Caco-2 (cell line): ENCODE data around the gene ADGRF3. TPM values are rescaled to one million over a fixed set of nuclear protein-coding genes. Genes with fewer than 3 reads are reported as not detected.
"Not testable (repeated sequence)": the region's sequence is repeated elsewhere in the genome, so short reads cannot be mapped to it uniquely, and the experiment has no call there.

ENCODE experiments used
- BruUV-seq: library from RNA; stranded (reverse); fragments of 400-500 nt; replicated peaks from 2 replicates; lab custom pipeline; 2021; lab: Mats Ljungman, UMichigan
- CTCF ChIA-PET: fragments of 300-600 bp; sonication (Branson Sonifier 250); formaldehyde crosslinking; loops from one replicate; lab custom pipeline; 2022; ENCODE audit warnings: antibody characterized with exemption; lab: Charles Lee
- POLR2A ChIA-PET: fragments of 300-600 bp; sonication (Branson Sonifier 250); formaldehyde crosslinking; loops from one replicate; lab custom pipeline; 2022; ENCODE audit warnings: antibody characterized with exemption; lab: Charles Lee
- DNase-seq, 2 experiments: peaks; one replicate each; pipeline versions ENCODE4 v3.0.0 to v3.0.0-alpha.2; 2020 to 2022
- H3K27me3 ChIP-seq: replicated peaks from 2 replicates; pipeline ENCODE4 v1.6.0; 2011; ENCODE audit warnings: low read length; ENCODE audit not compliant: control insufficient read depth, insufficient read depth
- H3K36me3 ChIP-seq: 2 replicates; pipeline ENCODE4 v1.5.1; 2011; ENCODE audit warnings: low read length; ENCODE audit not compliant: control insufficient read depth, insufficient read depth
- H3K4me1 ChIP-seq: fragments of 250-450 bp; sonication (Bioruptor Pico); 2 replicates; pipeline ENCODE4 v1.5.1; 2020; ENCODE audit warnings: mild to moderate bottlenecking
- H3K4me3 ChIP-seq: 2 replicates; pipeline ENCODE4 v1.5.1; 2011; ENCODE audit warnings: low read depth, mild to moderate bottlenecking, control low read depth, low read length
- H3K9me3 ChIP-seq: fragments of 250-450 bp; sonication (Bioruptor Pico); 2 replicates; pipeline ENCODE4 v1.5.1; 2020; ENCODE audit warnings: mild to moderate bottlenecking, moderate library complexity
- H3K27ac Mint-ChIP-seq: one replicate; pipeline ENCODE4 v1.8.0; 2022; ENCODE audit warnings: mixed read lengths; ENCODE audit not compliant: unreplicated experiment
- H3K27me3 Mint-ChIP-seq: one replicate; pipeline ENCODE4 v1.8.0; 2022; ENCODE audit warnings: mixed read lengths; ENCODE audit not compliant: insufficient read depth, unreplicated experiment
- H3K36me3 Mint-ChIP-seq: one replicate; pipeline ENCODE4 v1.8.0; 2022; ENCODE audit warnings: mild to moderate bottlenecking, mixed read lengths; ENCODE audit not compliant: insufficient read depth, unreplicated experiment
- H3K4me1 Mint-ChIP-seq: one replicate; pipeline ENCODE4 v1.8.0; 2022; ENCODE audit warnings: low read depth, mixed read lengths; ENCODE audit not compliant: unreplicated experiment
- H3K4me3 Mint-ChIP-seq: one replicate; pipeline ENCODE4 v1.8.0; 2022; ENCODE audit warnings: mild to moderate bottlenecking, moderate library complexity, mixed read lengths; ENCODE audit not compliant: unreplicated experiment
- H3K9me3 Mint-ChIP-seq: one replicate; pipeline ENCODE4 v1.8.0; 2022; ENCODE audit warnings: mixed read lengths; ENCODE audit not compliant: unreplicated experiment
- intact Hi-C: fragments of 100-400 bp; cut with micrococcal nuclease; formaldehyde crosslinking; loops from one replicate; pipeline ENCODE4 v1.10.0; 2022; ENCODE audit not compliant: unreplicated experiment
- total RNA-seq: library from RNA; stranded (reverse); gene quantifications from 2 replicates; pipeline ENCODE4 v1.2.3, GENCODE V29; 2022
- TF ChIP-seq, protein P1 (sequence below), 2 experiments: fragments of 200-600 bp in 1 of 2; IDR thresholded peaks; 1 replicate in 1 of 2; 2 replicates in 1 of 2; pipeline versions ENCODE4 v1.5.1 to v1.8.0; 2011 to 2022; ENCODE audit warnings: antibody characterized with exemption in 1 of 2, control low read depth in 1 of 2, inconsistent platforms in 1 of 2, low read depth in 1 of 2, low read length in 1 of 2, mild to moderate bottlenecking in 1 of 2, moderate library complexity in 1 of 2; ENCODE audit not compliant: insufficient read depth in 1 of 2, severe bottlenecking in 1 of 2, unreplicated experiment in 1 of 2

Gene ADGRF3
- total RNA-seq, 1 experiment from 2014 or later, result 0.18 TPM

- TF ChIP-seq, protein P1, sequence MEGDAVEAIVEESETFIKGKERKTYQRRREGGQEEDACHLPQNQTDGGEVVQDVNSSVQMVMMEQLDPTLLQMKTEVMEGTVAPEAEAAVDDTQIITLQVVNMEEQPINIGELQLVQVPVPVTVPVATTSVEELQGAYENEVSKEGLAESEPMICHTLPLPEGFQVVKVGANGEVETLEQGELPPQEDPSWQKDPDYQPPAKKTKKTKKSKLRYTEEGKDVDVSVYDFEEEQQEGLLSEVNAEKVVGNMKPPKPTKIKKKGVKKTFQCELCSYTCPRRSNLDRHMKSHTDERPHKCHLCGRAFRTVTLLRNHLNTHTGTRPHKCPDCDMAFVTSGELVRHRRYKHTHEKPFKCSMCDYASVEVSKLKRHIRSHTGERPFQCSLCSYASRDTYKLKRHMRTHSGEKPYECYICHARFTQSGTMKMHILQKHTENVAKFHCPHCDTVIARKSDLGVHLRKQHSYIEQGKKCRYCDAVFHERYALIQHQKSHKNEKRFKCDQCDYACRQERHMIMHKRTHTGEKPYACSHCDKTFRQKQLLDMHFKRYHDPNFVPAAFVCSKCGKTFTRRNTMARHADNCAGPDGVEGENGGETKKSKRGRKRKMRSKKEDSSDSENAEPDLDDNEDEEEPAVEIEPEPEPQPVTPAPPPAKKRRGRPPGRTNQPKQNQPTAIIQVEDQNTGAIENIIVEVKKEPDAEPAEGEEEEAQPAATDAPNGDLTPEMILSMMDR (IDR thresholded peaks at IDR 0.05; ENCODE audit: insufficient read depth in 1 of 2, low read depth in 1 of 2, low read length in 1 of 2, severe bottlenecking in 1 of 2, unreplicated experiment in 1 of 2), result no peak
- ChIA-PET CTCF (no interaction called here), POLR2A (no interaction called here)
- BruUV-seq, result no TSS peak
- DNase-seq, result no peak
- peaks cover 3% of the 10 kb centered on the region for H3K4me1 Mint-ChIP-seq
- no peaks in the 10 kb centered on the region for H3K36me3 ChIP-seq
- H3K4me1 ChIP-seq, result no peaks in the 10 kb centered on the region
- H3K9me3 ChIP-seq, result no peaks in the 10 kb centered on the region
- H3K4me3 Mint-ChIP-seq, result no peak overlapping the region
- no peaks in the 10 kb centered on the region for H3K27me3 Mint-ChIP-seq
- no peak overlapping the region for H3K4me3 ChIP-seq
- H3K36me3 Mint-ChIP-seq, result no peaks in the 10 kb centered on the region
- intact Hi-C loops, result no loop called here
- no peaks in the 10 kb centered on the region for H3K27me3 ChIP-seq
- no peak overlapping the region for H3K27ac Mint-ChIP-seq
- no peaks in the 10 kb centered on the region for H3K9me3 Mint-ChIP-seq
These were observed 21.7 kb downstream of the ADGRF3 start for GRCh38 chr2:26324903-26325302.

GRCh38 chr2:26324479-26324878 lies 22.1 kb downstream of the ADGRF3 start:
- H3K4me1 Mint-ChIP-seq, H3K36me3 ChIP-seq, intact Hi-C loops, H3K9me3 ChIP-seq, POLR2A ChIA-PET, H3K36me3 Mint-ChIP-seq, H3K27me3 Mint-ChIP-seq, H3K4me1 ChIP-seq, BruUV-seq, CTCF ChIA-PET, H3K4me3 Mint-ChIP-seq, H3K27ac Mint-ChIP-seq, H3K27me3 ChIP-seq, H3K4me3 ChIP-seq, DNase-seq, H3K9me3 Mint-ChIP-seq: not testable (repeated sequence)

- Histone ChIP-seq H3K9me3 (no peaks in the 10 kb centered on the region), H3K4me1 (no peaks in the 10 kb centered on the region), H3K27me3 (no peaks in the 10 kb centered on the region), H3K4me3 (no peak overlapping the region), H3K36me3 (no peaks in the 10 kb centered on the region)
- BruUV-seq, result no TSS peak
- TF ChIP-seq, protein P1 (IDR thresholded peaks at IDR 0.05; ENCODE audit: insufficient read depth in 1 of 2, low read depth in 1 of 2, low read length in 1 of 2, severe bottlenecking in 1 of 2, unreplicated experiment in 1 of 2), result no peak
- ChIA-PET CTCF (interaction anchor here (1.3 kb wide), 1 partner anchor 12 kb away, joined by 6 read pairs; no protein-coding TSS in a partner anchor), POLR2A (interaction anchor here (0.6 kb wide), 1 partner anchor 50 kb away, joined by 5 read pairs; no protein-coding TSS in a partner anchor)
- intact Hi-C loops, result no loop called here
- no peaks in the 10 kb centered on the region for H3K9me3 Mint-ChIP-seq
- no peak for DNase-seq
- H3K36me3 Mint-ChIP-seq, result peaks cover 5% of the 10 kb centered on the region
- peaks cover 3% of the 10 kb centered on the region for H3K27me3 Mint-ChIP-seq
- H3K27ac Mint-ChIP-seq, result no peak overlapping the region
- H3K4me3 Mint-ChIP-seq, result no peak overlapping the region
- H3K4me1 Mint-ChIP-seq, result peaks cover 7% of the 10 kb centered on the region
These were observed 27.6 kb downstream of the ADGRF3 start for GRCh38 chr2:26318950-26319349.
